Activated CD8-positive, alpha-beta memory T cell treated with anti-CD3 and anti-CD28 coated beads for 1 hour (primary cell): ENCODE data around the gene ISG15.
"Not testable (repeated sequence)": the region's sequence is repeated elsewhere in the genome, so short reads cannot be mapped to it uniquely, and the experiment has no call there.

Experiments used
- DNase-seq, 2 donors: peaks; one replicate each; pipeline ENCODE4 v3.0.0-alpha.2; 2020; ENCODE audit warnings: low read depth in 1 of 2; ENCODE audit errors: extremely low read depth in 1 of 2

Gene ISG15

DNA sequence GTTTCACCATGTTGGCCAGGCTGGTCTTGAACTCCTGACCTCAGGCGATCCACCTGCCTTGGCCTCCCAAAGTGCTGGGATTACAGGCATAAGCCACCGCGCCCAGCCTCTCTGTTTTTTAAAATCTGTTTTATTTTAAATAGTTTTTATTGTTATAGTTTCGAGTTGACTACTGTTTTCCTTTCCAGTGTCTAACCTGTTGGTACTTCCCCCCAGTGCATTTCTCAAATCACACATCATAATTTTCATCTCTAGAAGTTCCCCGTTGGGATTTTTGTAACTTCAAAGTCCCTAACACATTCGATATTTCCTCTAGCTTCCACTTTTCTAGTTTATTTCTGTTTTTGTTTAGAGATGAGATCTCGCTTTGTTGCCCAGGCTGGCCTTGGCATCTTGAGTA is 20.9 kb upstream of the ISG15 start:
- no peak for DNase-seq

- no peak for DNase-seq
Measured at GRCh38 chr1:993379-993995, 19.8 kb upstream of the ISG15 start.

DNA sequence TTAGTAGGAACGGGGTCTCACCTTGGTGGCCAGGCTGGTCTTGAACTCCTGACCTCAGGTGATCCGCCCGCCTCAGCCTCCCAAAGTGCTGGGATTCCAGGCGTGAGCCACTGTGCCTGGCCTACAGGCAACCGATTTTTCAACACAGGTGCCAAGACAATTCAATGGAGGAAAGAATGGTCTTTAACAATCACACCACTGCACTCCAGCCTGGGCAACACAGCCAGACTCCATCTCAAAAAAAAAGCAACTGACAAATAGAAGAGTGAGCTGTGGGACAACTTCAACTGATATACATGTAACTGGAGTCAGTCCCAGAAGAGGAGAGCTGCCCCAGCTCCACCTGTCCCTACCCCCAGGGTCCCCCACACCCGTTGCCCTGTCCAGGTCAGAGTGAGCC is 18.8 kb upstream of the ISG15 start:
- DNase-seq = not testable (repeated sequence)

DNA sequence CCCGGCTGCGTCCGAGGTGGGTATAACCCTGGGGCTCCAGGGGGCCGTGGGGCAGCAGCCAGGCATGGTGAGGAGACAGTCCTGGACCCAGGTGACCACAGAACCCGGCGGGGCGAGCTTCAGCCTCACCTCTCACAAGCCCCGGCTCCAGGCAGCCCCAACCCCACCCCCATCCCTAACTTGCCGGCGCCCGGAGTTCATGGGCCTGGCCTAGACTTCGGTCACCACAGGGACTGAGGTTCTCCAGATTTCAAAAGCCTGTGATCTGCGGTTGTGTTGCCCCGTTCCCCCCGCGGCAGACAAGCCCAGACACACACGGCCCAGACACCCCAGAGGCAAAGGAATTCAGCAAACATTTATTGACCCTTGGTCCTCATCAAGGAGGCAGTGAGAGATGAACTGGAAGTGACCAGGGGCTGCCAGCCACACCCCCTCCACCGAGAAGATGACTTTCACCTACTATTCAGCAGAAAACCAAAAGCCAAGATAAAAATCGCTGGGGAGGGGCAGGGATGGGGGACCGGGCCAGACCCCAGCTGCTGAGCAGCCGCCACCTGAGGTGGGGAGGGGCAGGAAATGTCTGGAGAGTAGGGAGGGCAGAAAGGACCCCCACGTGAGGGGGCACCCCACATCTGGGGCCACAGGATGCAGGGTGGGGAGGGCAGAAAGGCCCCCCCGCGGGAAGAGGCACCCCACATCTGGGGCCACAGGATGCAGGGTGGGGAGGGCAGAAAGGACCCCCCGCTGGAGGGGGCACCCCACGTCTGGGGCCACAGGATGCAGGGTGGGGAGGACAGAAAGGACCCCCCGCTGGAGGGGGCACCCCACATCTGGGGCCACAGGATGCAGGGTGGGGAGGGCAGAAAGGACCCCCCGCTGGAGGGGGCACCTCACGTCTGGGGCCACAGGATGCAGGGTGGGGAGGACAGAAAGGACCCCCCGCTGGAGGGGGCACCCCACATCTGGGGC is 17.3 kb upstream of the ISG15 start:
- no peak for DNase-seq

DNA sequence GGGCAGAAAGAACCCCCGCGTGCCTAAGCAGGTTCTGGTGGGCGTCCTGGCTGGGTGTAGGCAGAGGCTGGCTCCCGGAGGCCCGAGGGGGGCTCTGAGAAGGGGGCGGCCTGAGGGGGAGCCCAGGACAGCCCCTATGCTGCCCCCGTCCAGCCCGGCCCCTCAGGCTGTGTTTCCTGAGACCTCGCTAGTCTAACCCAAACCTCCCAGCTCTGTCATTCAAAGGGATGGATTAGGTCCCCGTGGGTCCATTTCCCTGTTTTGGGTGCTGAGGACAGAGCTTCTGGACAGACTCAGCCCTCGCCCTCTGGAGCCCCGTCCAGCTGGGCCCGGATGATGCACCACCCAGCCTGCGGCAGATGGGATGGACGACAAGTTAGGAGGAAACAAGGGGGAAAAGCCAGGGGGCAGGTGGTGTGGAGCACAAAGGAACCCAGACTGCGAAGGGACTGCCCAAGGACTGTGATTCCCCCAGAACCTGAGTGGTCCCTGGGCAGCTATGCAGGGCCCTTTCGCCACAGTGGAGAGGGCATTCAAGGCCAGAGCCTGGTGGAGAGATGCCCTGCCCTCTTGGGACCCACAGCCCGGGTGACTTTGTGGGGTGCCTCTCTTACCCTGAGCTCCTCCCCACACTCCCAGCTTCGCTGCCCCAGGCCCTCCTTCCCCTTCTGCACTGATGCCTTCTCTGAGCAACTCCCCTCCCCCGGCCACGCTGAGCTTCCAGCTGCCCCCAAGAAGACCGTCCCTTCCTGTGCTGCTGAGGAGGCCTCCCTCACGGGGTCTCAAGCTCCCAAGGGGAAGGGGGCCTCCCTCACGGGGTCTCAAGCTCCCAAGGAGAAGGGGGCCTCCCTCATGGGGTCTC is 16.2 kb upstream of the ISG15 start:
- DNase-seq = no peak

DNA sequence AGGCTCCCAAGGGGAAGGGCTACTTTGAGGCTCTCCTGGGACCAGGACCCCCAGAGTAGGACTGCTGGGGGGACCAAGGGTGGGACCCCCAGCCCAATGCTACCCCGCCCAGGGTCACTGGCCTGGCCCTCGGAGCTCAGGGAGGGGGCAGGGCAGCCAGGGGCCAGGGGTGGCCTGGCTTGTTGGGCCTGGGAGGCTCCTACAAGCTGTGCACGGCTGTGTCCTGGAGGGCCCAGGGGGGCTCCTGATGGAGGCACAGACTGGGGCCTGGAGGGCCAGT is 15.6 kb upstream of the ISG15 start:
- DNase-seq = no peak

- no peak for DNase-seq
Measured at GRCh38 chr1:997993-998744, 15.1 kb upstream of the ISG15 start.

DNA sequence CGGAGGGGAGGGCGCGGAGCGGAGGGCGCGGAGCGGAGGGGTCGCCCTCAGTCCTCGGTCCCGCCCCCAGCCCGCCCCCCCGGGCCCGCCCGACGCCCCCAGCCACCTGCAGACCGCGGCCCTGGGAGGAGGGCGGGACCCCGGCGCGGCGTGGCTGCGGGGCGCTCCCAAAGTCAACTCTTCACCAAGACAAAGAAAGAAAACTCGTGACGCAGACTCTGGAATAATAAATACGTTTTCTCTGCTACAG is 14.6 kb upstream of the ISG15 start:
- no peak for DNase-seq

DNA sequence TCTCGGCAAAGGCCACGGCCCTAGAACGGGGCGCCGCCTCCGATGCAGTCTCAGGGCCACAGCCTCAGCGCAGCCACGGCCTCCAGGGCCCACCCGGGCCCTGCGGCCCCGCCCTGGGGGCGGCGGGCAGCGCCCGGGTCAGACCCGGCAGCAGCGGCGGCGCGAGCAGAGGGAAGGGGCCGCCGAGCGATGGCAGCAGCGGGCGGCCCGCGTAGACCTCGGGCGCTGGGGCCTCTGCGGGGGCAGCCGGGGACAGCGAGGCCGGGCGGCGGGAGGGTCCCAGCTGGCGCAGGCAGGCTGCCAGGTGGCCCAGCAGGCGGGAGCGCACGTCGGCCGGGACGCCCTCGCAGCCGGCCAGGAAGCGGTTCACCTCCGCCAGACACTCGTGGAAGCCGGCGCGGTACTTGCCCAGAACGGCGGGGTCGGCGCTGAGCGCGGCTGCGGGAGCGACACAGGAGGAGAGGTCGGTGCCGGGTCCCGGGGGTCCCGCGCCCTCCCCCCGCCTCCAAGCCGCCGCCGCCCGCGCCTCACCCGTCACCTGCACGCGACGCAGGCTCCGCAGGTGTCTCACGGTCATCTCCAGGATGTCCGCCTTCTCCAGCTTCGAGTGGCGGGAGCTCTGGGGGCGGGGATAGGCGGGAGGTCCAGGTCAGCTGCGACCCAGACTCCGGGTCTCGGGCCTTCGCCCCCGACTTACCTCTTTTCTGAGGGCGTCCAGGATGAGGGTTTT is 14.1 kb upstream of the ISG15 start:
- DNase-seq = no peak

DNA sequence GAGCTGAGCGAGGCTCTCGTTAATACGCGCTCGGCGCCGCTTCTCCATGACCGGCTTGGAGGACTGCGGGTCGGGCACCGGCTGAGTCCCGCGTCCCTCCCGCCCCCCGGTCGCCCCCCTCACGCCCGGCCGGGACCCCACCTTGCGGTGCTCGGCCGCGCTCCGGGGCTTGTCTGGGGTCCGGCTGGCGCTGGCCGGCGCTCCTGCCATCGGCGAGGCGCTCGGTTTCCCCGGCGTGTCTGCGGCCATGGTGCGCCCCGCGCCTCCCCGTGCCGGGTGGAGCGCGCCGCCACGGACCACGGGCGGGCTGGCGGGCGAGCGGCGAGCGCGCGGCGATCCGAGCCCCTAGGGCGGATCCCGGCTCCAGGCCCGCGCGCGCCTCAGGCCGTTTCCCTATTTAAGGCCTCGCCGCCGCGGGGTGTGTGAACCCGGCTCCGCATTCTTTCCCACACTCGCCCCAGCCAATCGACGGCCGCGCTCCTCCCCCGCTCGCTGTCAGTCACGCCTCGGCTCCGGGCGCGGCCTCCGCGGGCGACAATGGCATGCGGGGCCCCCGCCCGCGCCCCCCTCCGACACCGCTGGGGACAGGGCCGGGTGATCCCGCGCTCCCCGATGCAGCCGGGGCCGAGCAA is 13.5 kb upstream of the ISG15 start, which contains the start of gene HES4:
Gene HES4, minus strand, starts transcription at position 373 of the 632 bp plus-strand sequence. Its CDS starts 124 bp downstream, at position 249.
- peak in 1 of 2 donors; percentile 40 for DNase-seq

- peak; percentile 49 to 61 for DNase-seq
Measured at GRCh38 chr1:1000357-1001056, 12.8 kb upstream of the ISG15 start.

DNA sequence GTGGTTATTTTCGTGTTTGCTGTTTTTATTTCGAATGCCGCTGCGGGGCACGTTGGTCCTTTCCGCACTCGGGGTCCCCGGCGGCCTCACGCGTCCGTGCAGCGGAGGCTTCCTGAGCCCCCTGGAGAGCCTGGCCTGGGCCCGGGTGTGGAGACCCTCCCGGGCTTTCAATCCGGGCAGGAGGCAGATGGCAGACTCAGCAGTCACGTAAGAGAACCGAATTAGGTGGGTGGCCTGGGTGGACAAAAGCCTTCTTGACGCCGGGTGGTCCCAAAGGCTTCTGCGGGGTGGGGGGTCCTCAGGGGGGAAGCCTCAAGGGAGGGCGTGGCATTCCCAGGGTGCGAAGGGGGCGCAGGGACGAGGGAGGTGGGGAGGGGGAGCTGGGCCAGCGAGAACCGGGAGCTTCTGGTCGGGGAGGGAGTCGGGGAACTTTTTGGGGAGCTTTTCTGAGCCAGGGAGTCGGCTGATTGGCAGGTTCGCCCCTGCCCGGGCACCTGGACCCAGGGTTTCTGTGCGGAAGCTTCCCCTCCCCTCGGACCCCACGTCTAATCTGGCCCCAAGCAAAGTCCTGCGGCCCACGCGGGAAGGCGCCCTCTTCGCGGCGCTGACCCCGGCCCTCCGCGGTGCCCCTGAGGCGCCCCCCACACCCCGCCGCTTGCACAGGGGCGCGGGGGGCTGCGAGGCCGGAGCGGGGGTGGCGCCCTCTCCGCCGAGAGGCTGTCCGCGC is 12.1 kb upstream of the ISG15 start:
- DNase-seq = no peak

DNA sequence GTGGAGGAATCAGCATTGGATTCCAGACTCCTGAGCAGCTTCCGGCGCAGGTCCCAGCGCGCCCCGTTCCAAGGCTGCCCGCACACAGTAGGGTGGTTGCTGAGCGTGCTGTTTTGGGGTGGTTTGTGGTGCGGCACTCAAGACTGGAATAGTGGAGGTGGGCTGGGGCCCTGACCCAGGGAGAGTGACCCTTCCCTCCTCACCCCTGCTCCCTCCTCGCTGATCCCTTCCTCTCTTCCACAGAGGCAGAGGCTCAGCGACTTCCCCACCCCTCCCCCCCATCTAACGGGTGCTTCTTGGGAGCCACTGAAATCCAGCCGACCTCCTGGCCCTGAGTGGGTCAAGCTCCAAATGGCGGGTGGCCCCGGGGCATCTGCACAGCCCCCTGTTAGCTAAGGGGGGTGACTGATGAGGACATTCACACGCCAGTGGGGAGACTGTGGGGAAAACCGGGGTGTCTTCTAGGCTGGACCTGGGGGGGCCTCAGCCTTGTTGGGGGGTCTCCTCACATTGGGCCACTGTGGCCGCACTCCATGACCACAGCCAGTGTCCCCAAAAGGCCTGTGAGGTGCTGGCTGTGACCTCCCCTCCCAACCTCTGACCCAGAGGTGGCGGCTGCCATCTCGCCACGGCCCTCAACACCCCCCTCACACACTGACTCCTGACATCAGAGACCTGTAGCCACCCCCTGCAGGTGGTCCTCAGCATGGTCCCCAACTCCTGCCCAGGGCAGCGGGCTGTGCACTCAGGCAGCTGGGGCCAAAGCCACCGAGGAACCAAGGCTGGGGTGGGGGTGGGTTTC is 9.5 kb upstream of the ISG15 start:
- DNase-seq = no peak

DNA sequence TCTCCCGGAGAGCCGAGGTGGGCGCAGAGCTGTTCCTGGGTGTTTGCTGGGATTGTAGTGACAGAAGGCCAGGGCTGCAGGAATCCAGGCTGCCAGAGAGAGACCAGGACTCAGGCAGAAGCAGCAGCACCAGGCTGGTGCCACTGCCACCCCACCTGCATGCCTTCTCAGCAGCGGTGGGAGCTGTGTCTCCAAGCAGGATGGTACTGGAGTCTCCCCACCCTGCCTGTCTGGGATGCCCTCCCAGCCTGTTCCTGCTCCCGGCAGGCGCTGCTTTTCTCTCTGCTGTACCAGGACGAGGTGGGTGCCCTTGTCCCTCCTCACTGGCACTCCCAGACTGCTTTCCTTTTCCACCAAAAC is 8.9 kb upstream of the ISG15 start:
- DNase-seq = no peak

- DNase-seq = no peak
Measured at GRCh38 chr1:1004780-1005697, 8.3 kb upstream of the ISG15 start.

DNA sequence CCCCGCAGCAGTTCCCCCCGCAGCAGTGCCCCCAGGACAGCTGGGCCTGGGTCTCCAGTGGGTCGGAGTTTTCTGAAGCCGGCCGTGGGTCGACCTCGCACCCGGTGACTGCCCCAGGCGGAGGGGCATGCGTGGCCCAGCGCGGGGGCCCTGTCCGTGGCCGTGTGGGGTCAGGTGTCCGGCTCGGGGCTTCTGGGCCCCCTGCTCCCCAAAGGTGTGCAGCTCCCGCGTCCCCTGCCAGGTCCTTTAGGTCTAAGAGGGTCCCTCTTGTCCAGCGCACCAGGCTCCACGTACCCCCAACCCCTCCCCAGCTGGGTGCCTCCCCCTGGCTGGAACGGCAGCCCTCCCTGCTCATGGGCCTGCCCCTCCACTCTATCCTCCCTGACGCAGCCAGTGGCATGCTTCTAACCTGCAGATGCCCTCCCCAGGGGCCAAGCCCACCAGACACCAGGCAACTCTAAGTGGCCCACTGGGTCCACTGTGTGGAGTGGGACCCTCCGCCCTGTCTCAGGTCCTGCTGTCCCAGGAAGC is 7.5 kb upstream of the ISG15 start:
- DNase-seq = no peak
